Left renal pelvis (tissue), 4 donors: ENCODE measurements around the gene PACRG. TPM values are rescaled to one million over a fixed set of nuclear protein-coding genes. Genes with fewer than 3 reads are reported as not detected.

Experiments
- DNase-seq, 4 donors: peaks; one replicate each; pipeline ENCODE4 v3.0.0-alpha.2; 2013; ENCODE audit warnings: low read depth in 4 of 4, low spot score in 3 of 4
- polyA plus RNA-seq, 4 donors: library from polyadenylated mRNA; unstranded; fragments of 120-200 nt; gene quantifications; one replicate each; pipeline ENCODE4 v1.2.1, GENCODE V29; 2013; ENCODE audit not compliant: insufficient read length in 4 of 4

PACRG gene
- polyA plus RNA-seq, 4 donors = 5.3 to 22.3 (median 14.2) TPM

DNA sequence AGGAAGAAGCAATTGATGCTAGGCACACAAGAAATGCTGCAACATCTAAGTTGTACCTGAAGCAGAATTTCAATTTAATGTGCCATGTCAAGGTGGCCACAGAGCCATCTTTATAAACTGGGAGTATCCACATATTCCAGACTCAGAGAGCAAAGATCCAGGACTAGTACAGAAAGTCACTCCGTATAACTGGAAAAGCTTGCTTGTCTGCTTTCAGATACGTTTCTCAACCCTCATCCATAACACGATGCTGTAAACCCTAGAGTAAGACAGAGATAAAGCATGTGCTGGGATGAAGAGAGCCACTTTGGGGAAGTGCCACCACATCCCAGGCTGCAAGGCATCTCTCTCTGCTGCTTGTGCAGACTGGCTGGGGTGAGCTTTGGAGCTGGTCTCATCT lies 134.7 kb downstream of the PACRG start:
- DNase-seq = no peak

DNA sequence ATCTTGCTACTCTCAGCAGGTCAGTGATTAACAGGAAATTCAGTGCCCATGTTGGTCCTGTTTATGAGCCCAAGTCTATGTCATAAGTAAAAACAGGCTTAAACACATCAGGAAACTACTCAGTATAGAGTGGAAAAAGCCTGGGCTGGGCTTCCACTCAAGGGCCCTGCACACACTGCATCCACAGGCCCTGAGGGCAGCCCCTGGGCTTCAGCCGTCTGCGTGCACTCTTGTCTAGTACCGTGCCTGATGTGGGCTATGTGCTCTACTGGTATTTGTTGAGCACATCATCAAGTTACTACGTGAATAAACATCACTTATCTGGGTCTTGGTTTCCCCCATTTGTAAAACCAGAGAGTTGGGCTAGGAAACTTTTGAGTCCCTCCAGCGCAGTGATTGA lies 135.2 kb downstream of the PACRG start:
- DNase-seq = no peak

DNA sequence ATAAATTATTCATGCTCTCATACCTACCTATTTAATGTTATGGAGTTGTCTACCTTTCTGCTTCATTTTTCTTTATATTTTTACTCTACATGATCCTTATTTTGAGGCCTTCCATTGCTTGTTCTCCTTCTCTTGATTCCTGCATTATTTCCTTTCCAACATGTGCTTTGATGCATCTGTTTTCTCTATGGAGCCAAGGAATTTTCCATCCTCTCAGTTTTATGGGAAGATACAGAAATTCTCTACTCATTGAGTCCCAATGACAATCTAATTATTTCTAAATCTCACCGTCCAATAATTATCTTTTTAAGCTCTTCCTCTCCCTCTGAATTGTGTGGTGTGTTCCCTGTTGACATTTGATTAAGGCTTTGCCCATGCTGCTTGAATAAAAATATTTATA lies 136.0 kb downstream of the PACRG start:
- DNase-seq = no peak

DNA sequence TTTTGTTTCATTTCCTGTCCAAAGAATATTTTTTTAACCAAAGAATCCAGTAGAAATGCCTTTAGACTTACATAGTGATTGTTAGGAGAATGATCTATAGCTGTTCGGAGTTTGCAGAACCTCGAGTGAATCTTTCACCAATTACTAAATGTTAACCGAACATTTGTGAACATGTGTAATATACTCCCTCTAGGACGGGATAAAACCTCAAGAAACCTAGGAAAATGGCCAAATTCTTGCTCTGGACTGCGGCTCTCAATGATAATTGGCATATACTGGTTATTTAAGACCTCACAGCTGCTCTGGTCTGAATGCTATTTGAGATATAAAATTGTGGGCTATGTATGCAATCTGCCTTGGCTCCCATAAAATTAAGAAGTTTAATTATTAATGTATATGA lies 137.1 kb downstream of the PACRG start:
- DNase-seq = no peak

DNA sequence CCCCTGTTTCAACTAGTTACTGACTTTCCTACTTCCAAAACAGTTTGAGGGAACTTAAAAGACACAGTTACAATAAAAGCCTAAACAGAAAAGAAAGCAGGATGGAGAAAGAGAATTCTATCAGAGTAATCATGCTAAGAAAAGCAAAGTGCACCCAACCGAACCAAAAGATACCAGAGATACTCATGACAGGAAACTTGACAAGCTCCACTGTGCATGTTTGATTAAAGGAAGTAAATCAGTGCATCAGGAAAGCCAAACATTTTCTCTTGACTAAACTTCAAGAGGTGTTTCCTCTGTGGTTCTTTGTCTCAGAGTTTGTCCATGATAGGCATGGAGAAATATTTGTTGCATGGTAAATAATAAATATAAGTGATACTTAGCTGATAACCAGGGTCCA lies 138.9 kb downstream of the PACRG start:
- no peak for DNase-seq

DNA sequence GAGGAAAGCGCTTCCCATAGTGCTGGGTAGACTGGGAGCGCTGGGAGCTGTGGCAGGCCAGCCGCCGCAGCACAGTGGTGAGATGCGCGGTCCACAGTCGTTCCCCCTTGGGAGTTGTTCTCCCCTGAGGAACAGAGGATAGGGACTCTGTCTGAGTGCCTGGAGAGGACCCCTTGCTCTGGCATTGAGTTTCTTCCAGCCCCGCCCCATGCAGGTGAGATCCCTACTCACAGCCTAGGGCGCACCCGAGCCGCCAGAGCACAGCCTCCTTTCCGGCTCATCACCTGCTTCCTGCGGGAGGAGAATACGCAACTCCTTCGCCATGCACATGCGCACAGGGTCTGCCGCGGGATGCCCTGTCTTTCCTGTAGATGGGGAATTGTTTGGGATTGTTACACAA lies 140.6 kb downstream of the PACRG start:
- no peak for DNase-seq

DNA sequence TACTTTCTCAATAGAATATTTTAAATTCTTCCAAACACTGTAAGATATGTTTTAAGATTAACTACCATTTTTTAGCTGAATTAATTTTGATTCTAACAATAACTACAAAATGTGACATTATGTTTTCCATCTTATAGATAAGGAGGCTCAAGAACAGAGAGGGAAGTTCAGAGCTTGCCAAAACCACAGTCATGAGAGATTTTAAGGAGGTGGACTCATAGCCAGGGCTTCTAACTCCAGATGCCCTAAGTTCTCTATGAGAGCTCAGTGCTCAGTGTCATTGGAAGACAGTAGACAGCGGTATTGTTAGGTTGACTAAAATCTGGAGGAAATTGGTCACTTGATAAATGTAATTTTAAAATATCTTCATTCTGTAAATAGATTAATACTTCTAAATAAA lies 144.2 kb downstream of the PACRG start:
- DNase-seq = no peak

DNA sequence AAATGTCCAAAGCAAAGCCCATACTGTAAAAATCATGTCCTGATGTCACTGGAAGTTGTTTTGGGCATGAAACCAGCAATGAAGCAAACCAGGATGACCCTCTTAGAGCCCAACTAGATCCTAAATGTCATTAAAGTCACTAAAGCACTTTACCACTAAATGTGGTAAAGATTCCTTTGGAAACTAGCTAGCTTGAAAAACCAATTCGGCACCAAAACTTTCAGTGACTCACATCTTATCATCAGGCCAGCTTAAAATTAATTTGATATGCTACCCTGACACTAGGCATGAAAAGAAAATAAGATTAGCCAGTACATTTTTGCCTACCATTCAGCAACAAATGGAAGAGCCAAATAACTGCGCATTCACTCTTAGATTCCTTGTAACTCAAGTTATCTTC lies 145.8 kb downstream of the PACRG start:
- no peak for DNase-seq

DNA sequence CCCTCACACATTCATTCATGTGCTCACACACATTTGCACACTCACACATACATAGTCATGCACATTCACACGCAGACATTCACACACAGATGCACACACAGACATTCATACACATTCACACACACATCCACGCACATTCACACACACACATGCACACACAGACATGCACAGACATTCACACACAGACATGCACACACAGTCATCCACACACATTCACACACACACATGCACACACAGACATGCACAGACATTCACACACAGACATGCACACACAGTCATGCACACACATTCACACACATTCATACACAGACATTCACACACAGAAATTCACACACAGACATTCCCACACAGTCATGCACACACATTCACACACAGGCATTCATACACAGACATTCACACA lies 147.3 kb downstream of the PACRG start:
- DNase-seq = no peak

DNA sequence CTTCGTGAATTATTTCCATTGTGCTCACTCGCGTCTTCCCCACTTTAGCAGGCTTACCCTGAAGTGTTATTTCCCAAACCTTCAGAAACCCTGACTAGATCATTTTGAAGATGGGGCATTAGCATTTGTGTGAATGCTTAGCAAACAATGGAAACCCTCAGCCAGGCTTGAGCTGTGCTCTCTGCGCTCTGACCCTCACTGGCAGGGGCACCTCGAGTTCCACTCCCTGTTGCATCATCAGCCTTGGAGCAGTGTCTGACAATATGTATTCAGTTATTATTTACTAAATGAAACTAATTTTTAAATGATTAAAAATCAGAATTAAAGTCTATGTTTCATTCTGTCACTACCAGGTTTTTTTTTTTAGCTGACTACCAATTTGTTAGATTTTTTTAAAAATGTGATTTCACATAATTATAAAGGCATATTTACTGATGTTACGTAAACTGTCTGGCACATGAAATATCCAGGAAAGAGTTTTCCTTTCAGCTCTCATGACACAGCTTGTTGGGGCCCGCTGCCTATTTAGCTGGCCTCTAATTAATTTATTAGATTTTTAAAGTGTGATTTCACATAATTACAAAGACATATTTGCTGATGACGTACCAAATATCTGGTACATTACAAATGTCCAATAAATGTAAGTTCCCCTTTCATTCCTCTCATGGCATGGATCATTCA lies 155.2 kb downstream of the PACRG start:
- DNase-seq = no peak

DNA sequence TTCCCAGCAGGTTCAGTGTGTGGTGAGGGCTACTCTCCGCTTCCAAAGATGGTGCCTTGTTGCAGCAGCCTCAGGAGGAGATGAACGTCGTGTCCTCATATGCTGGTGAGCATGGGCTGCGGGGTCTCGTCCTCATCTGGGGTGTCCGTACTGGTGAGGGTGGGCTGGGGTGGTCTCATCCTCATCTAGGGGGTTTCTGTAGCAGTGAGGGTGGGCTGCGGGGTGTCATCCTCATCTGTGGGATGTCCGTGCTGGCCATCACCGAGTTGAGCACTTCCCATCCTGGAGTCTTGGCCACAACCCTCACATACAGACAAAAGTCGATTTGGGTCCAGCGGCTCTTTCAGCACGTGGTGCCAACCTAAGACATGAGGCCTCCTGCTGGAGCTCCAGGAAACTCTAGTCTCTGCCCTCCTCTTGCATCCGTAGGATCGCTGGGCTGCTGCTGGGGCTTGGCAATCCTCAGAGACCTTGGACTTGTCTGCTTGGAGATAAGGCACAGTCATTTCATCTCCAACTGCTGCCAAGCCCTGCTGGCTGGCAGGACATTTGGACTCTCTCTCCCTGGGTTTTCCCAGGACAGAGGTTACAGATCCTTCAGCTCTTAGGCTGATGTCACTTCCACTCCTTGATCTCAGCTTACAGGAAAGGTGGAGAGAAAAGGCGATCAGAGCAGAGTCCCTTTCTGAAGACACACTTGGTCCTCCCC lies 160.4 kb downstream of the PACRG start:
- DNase-seq = no peak

DNA sequence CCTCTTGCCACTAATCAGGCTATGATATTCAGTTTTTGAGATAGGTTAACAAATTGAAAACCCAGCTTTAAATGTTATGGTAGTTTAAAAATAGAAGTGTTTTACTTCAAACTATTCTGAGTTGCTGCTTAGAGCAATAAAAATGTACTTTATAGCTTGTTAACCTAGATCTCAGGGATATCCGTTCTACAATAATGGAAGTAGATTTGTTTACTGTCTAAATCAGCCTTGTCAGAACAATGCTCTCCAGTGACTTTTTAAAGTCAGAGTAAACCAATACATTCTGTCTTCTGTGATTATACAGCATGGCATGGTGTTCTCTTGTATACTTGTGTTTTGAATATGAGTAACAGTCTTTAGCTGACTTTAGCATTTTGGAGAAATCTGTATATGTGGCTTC lies 161.5 kb downstream of the PACRG start:
- no peak for DNase-seq

DNA sequence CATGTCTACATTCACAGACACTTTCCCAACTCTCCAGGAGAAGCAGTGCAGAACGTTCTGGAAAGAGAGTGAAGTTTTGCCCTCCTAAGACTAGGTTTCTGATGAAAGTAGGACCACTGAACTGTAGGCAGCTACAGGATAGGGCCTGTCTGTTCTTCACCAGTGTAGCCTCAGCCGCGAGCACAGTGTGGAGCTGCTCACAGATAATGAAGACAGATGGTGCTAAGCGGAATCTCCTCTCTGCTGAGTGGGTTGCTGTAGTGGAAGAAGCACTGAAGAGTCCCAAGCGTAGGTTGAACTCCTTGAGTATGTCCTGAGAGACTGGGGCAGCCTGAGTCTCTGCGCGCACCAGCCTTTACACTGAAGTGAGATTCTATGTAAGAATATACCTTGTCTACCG lies 170.2 kb downstream of the PACRG start:
- no peak for DNase-seq

DNA sequence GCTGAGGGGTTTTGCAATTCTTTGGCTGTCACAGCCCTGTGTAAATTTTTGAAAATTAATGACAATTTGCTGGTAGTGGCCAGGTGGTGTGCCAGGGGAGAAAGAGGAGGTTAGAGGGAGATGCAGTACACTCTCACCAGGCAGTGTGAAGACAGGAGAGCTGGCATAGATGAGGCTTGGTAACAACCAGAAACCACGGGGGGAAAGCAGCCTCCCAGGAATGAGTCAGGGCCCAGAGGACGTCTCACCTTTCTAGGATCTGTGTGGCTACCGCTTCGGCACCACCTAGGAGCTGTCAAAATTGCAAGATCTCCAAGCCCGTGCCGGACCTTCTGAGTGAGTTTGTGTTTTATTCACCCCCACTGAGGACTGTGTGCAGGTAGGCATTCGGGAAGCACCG lies 171.4 kb downstream of the PACRG start:
- no peak for DNase-seq

DNA sequence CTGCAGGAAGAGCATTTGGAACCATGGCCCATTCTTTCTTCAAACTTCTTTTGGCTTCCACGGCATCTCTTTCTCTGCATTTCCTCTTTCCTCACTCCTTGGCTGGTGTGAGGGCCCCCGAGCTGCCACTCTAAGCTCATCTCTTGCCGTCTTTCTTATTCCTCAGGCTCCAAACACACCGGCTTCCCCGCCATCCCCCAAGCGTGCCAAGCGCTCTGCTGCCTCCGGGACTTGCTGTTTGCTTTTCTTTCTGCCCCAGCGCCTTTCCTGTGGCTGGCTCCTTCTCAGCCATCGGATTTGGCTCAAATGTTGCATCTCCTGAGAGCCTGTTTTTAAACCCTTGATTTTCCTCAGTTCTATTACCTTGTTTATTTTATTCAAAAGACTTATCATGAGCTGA lies 172.7 kb downstream of the PACRG start:
- no peak for DNase-seq

DNA sequence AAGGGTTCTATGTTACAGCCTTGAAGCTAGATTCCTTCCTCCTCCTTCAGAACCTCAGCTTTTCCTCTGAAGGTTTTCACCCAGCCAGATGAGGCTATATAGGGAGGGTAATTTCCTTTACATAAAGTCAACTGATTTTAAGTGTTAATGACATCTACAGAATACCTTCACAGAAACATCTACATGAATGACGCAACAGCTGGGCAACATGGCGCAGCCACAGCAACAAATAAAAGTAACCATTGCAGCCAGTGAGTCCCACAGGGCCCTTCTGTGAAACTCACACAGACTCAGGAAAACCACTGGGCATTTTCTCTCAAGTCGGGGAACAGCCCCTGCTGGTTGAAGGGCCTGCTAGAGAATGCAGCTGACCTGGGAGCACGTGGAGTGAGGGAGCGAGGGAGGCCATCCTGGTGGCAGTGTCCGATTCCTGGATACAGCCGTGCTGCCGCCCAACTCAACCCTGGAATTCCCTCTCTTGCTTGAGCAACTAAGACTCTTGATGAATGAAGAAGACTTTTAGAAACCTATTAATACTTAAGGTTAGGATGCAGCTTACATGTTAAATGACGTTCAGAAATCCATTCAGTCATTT lies 176.4 kb downstream of the PACRG start:
- DNase-seq = no peak

DNA sequence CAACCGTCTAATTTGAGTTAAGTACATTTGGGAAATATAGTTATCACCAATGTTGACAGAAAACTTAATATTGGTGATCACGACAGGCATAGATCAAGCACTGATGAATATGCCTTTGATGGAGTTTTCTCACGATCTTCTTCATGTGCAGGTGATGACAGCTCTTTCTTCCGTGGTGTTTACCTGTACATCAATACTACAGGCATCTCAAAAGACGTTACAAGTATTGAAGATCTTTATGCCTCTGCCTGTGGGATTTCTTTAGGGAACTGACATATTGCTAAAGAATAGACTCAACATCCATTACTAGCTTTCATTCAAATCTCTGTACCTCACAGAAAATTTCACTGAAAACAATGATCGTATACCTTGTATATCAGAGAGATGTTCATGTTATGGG lies 178.7 kb downstream of the PACRG start:
- no peak for DNase-seq

DNA sequence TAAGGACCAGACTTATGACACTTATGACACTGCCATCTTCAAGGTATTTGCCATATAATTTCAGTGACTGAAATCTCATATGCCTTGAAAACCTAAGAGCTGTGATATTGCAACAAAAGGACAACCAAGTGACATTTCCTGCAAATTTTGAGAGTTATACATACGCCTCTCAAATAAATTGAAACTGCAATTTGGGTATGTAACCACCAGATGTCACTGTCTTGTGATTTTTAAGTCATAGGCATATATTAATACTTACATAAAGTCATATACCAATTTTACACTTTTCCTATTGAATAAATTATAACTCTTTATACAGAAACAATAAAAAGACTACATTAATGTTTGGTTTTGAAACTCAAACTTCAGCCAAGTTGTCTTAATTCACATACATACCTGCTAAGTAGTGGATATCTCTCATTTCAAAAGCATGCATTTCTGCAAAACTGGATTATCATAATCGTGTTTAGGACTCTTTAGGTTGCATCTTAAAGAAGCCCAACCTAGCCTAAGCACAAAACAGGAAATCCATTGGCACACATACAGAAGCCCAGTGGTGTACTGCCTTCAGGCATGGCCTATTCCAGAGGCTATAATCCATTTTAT lies 180.2 kb downstream of the PACRG start:
- DNase-seq = no peak

DNA sequence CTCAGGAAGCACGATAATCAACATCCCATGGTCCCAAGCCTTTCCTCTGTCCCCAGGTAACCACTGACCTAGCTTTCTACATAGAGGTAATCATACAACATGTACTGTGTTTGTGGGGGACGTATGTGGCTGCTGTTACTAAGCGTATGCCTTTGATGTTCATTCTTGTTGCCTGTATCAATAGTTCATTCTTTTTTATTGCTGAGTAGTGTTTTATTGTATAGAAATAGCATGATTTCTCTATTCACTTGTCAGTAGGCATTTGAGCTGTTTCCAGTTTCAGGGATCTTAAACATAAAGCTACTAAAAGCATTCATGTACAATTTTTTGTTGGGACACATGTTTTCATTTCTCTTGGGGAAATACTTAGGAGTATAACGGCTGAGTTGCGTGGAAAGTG lies 185.4 kb downstream of the PACRG start:
- DNase-seq = no peak

DNA sequence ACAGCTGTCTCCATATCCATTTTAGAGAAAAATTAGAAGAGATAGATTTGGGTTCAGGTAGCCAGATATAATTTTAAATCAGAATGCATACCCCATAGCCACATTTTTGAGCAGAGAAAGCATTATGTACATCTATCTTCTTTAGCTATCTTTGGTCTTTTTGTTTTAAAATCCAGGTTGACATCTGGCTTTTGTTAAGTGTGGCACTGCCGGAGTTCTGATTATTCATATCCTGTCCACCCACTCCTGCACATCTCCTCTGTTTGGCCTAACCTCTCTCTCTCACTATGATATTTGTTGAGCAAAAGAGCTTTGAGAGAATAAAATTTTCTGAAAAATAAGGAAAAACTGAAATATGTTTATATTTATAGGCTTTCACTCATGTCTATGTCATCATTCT lies 189.7 kb downstream of the PACRG start:
- no peak for DNase-seq

DNA sequence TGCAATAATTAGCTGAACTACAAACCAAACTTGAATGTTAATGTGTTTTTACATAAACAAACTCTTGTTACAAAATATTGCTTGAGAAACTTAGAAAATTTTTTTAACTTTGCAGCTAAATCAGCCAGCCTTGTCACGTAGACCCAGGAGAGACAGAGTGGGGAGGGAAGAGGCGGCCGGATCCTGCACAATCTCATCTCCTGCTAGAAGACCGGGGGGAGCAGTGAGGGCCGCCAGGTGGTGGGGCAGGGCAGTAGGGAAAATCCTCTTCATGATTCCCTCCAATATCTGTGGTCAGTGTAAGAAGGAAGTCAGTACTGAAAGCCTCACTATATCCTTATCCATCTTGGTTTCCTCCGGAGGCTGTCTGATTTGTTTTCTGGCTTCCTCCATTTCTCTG lies 193.3 kb downstream of the PACRG start:
- DNase-seq = no peak

DNA sequence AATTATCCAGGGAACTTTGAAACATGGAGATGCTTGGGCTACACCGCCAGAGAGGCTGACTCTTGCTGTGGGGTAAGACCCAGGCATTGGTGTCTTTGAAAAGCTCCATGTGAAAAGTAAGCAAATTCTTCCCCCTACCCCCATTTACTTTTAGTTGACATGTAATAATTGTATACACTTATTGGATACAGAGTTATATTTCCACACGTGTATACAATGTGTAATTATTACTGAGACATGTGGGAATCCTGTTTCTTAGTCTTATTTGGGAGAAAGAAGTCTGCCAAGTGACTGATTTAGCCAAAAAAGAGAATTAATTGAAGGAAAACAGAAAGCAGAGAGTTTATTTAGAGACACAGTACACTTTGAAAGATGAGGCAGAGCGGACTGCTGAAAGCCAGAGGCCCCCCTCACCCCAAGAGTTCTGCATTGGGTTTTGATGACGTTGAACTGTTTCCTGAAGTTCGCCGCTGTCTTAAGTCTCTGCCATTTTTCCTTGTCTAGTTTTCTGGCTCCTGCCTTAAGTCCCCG lies 193.8 kb downstream of the PACRG start:
- no peak for DNase-seq
